GM12874 (cell line): ENCODE data around the gene TXNL4B.
A peak's percentile ranks its signal among the peaks of the same experiment; 100 is the strongest.

Source experiments
- CTCF ChIP-seq: IDR thresholded peaks from 2 replicates; pipeline ENCODE4 v1.5.1; 2011; ENCODE audit warnings: low read depth, mild to moderate bottlenecking, control low read depth, low read length, moderate library complexity; ENCODE audit not compliant: insufficient read depth

The TXNL4B gene

GRCh38 chr16:72104905-72105304, 11.5 kb upstream of the TXNL4B start:
- no peak for TF ChIP-seq CTCF

GRCh38 chr16:72101195-72101594, 7.8 kb upstream of the TXNL4B start:
- no peak for TF ChIP-seq CTCF

- TF ChIP-seq CTCF = peak; percentile 56; the same call in 1 of the 2 replicates
Measured at GRCh38 chr16:72099377-72099818, 6.0 kb upstream of the TXNL4B start.

GRCh38 chr16:72098936-72099335, 5.5 kb upstream of the TXNL4B start:
- TF ChIP-seq CTCF = no peak

- no peak for TF ChIP-seq CTCF
Measured at GRCh38 chr16:72094266-72094610, 818 bp upstream of the TXNL4B start.

GRCh38 chr16:72092832-72093447, 480 bp downstream of the TXNL4B start:
- no peak for TF ChIP-seq CTCF

GRCh38 chr16:72091217-72091616, 2.2 kb downstream of the TXNL4B start:
- TF ChIP-seq CTCF = no peak

GRCh38 chr16:72085002-72085401, 8.4 kb downstream of the TXNL4B start:
- no peak for TF ChIP-seq CTCF
